Measurements from ENCODE around the gene ADAT2. TPM values are rescaled to one million over a fixed set of nuclear protein-coding genes. Genes with fewer than 3 reads are reported as not detected.

ADAT2 gene
- total and polyA plus RNA-seq, 2 donors (not counting 1 experiment from before 2014, with no cell fraction given): 13.6 to 16.0 TPM

GRCh38 chr6:143405373-143406154 lies 44.9 kb downstream of the ADAT2 start:
- intact Hi-C loops (cut with micrococcal nuclease): no loop called here
- H3K4me3 ChIP-seq (ENCODE audit: control extremely low read depth in 1 of 5, extremely low read depth in 1 of 5, insufficient read depth in 1 of 5, low read depth in 2 of 5, low read length in 4 of 5): no peak overlapping the region
- no peak for TF ChIP-seq EZH2 (IDR thresholded peaks at IDR 0.05; ENCODE audit: borderline replicate concordance, insufficient read depth, low read depth, low read length, poor library complexity, severe bottlenecking)
- TF ChIP-seq CTCF (IDR thresholded peaks at IDR 0.05): no peak
- H3K4me2 ChIP-seq (replicated peaks; ENCODE audit: low read depth, low read length, poor library complexity, severe bottlenecking): no peak overlapping the region
- Mint-ChIP-seq H3K4me1 (peaks cover 15% of the 10 kb centered on the region), H3K9me3 (ENCODE audit: insufficient read depth) (no peaks in the 10 kb centered on the region), H3K4me3 (no peak overlapping the region), H3K27ac (no peak overlapping the region), H3K27me3 (peaks cover 5% of the 10 kb centered on the region)
- ChIA-PET CTCF (no interaction called here), POLR2A (no interaction called here)
- H3K4me1 ChIP-seq (ENCODE audit: control insufficient read depth in 2 of 2, insufficient read depth in 2 of 2, low read length in 2 of 2): peaks cover 0 to 6% of the 10 kb centered on the region in 2 donors
- no peaks in the 10 kb centered on the region for H3K27me3 ChIP-seq (replicated peaks in 1 of 4; ENCODE audit: control extremely low read depth in 1 of 4, control insufficient read depth in 3 of 4, insufficient read depth in 4 of 4, low read length in 3 of 4)
- 76% methylated on average over 3 of the region's 9 CpGs for WGBS (ENCODE audit: insufficient coverage)
- peaks cover 0 to 3% (median 0%) of the 10 kb centered on the region in 3 donors for H3K9me3 ChIP-seq (ENCODE audit: control extremely low read depth in 1 of 3, control insufficient read depth in 2 of 3, insufficient read depth in 1 of 3, low read length in 2 of 3)
- no peaks in the 10 kb centered on the region for H3K36me3 ChIP-seq (replicated peaks in 1 of 2; ENCODE audit: control extremely low read depth in 1 of 2, control insufficient read depth in 1 of 2, extremely low read depth in 1 of 2, insufficient read depth in 2 of 2, low read length in 1 of 2)
- no peaks in the 10 kb centered on the region for H3K79me2 ChIP-seq (ENCODE audit: control insufficient read depth, insufficient read depth, low read length)
- H4K20me1 ChIP-seq (ENCODE audit: control insufficient read depth, insufficient read depth, low read length, poor library complexity, severe bottlenecking): no peaks in the 10 kb centered on the region
- no peak overlapping the region for H3K9ac ChIP-seq (ENCODE audit: low read length)
- DNase-seq (no peak), ATAC-seq (ENCODE audit: low read depth) (no peak)
- no peak overlapping the region for H2AFZ ChIP-seq (ENCODE audit: insufficient read depth, low read depth, low read length, poor library complexity, severe bottlenecking)
- H3K27ac ChIP-seq (ENCODE audit: low read length in 2 of 2): no peak overlapping the region

GRCh38 chr6:143402721-143403336 lies 47.7 kb downstream of the ADAT2 start:
- 100% methylated on average over 4 of the region's 7 CpGs for whole genome bisulfite sequencing (ENCODE audit: insufficient coverage)
- peaks cover 23% of the 10 kb centered on the region for H3K4me1 Mint-ChIP-seq
- H3K9me3 Mint-ChIP-seq (ENCODE audit: insufficient read depth): no peaks in the 10 kb centered on the region
- H3K27me3 Mint-ChIP-seq: peaks cover 5% of the 10 kb centered on the region
- no peak for DNase-seq
- Histone ChIP-seq H3K4me1 (ENCODE audit: control insufficient read depth in 2 of 2, insufficient read depth in 2 of 2, low read length in 2 of 2) (peaks cover 0 to 8% of the 10 kb centered on the region in 2 donors), H4K20me1 (ENCODE audit: control insufficient read depth, insufficient read depth, low read length, poor library complexity, severe bottlenecking) (no peaks in the 10 kb centered on the region), H3K9ac (ENCODE audit: low read length) (no peak overlapping the region), H3K4me2 (replicated peaks; ENCODE audit: low read depth, low read length, poor library complexity, severe bottlenecking) (no peak overlapping the region), H3K79me2 (ENCODE audit: control insufficient read depth, insufficient read depth, low read length) (no peaks in the 10 kb centered on the region), H3K27ac (ENCODE audit: low read length in 2 of 2) (no peak overlapping the region), H3K9me3 (ENCODE audit: control extremely low read depth in 1 of 3, control insufficient read depth in 2 of 3, insufficient read depth in 1 of 3, low read length in 2 of 3) (no peaks in the 10 kb centered on the region), H3K36me3 (replicated peaks in 1 of 2; ENCODE audit: control extremely low read depth in 1 of 2, control insufficient read depth in 1 of 2, extremely low read depth in 1 of 2, insufficient read depth in 2 of 2, low read length in 1 of 2) (no peaks in the 10 kb centered on the region), H3K4me3 (ENCODE audit: control extremely low read depth in 1 of 5, extremely low read depth in 1 of 5, insufficient read depth in 1 of 5, low read depth in 2 of 5, low read length in 4 of 5) (no peak overlapping the region), H2AFZ (ENCODE audit: insufficient read depth, low read depth, low read length, poor library complexity, severe bottlenecking) (no peak overlapping the region), H3K27me3 (replicated peaks in 1 of 4; ENCODE audit: control extremely low read depth in 1 of 4, control insufficient read depth in 3 of 4, insufficient read depth in 4 of 4, low read length in 3 of 4) (no peaks in the 10 kb centered on the region)
- H3K4me3 Mint-ChIP-seq: no peak overlapping the region
- CTCF ChIA-PET: no interaction called here
- no peak overlapping the region for H3K27ac Mint-ChIP-seq
- POLR2A ChIA-PET: no interaction called here
- intact Hi-C loops (cut with micrococcal nuclease): no loop called here
- no peak for ATAC-seq (ENCODE audit: low read depth)
- TF ChIP-seq EZH2 (IDR thresholded peaks at IDR 0.05; ENCODE audit: borderline replicate concordance, insufficient read depth, low read depth, low read length, poor library complexity, severe bottlenecking): no peak
- no peak for TF ChIP-seq CTCF (IDR thresholded peaks at IDR 0.05)

Data from B cell (primary cell).